Type B pancreatic cell (in vitro differentiated cells): ENCODE measurements around the gene SMARCC1. TPM values are rescaled to one million over a fixed set of nuclear protein-coding genes. Genes with fewer than 3 reads are reported as not detected.

Source experiments
- DNase-seq: peaks from one replicate; pipeline ENCODE4 v3.0.0; 2021; ENCODE audit warnings: mixed read lengths; ENCODE audit not compliant: unreplicated experiment; ENCODE audit errors: extremely low spot score
- H3K27ac Mint-ChIP-seq: 2 replicates; pipeline ENCODE4 v1.8.0; 2021; ENCODE audit warnings: mild to moderate bottlenecking, mixed read lengths
- H3K27me3 Mint-ChIP-seq: 2 replicates; pipeline ENCODE4 v1.8.0; 2021; ENCODE audit warnings: mixed read lengths
- H3K36me3 Mint-ChIP-seq: 2 replicates; pipeline ENCODE4 v1.8.0; 2021; ENCODE audit warnings: mixed read lengths
- H3K4me1 Mint-ChIP-seq: one replicate; pipeline ENCODE4 v1.8.0; 2021; ENCODE audit warnings: mixed read lengths; ENCODE audit not compliant: unreplicated experiment
- H3K4me3 Mint-ChIP-seq: 2 replicates; pipeline ENCODE4 v1.8.0; 2021; ENCODE audit warnings: mild to moderate bottlenecking, mixed read lengths
- H3K9me3 Mint-ChIP-seq: 2 replicates; pipeline ENCODE4 v1.8.0; 2021; ENCODE audit warnings: mixed read lengths
- total RNA-seq: library from RNA; stranded (reverse); gene quantifications from 2 replicates; pipeline ENCODE4 v1.2.1, GENCODE V29; 2021; ENCODE audit warnings: low replicate concordance
- TF ChIP-seq, protein P1 (sequence below): fragments of 200-600 bp; sonication (generic); conservative IDR thresholded peaks from 2 replicates; pipeline ENCODE4 v1.5.0; 2021; ENCODE audit warnings: antibody characterized with exemption, mild to moderate bottlenecking

The SMARCC1 gene
- total RNA-seq, 1 donor from 2014 or later = 200 TPM

DNA sequence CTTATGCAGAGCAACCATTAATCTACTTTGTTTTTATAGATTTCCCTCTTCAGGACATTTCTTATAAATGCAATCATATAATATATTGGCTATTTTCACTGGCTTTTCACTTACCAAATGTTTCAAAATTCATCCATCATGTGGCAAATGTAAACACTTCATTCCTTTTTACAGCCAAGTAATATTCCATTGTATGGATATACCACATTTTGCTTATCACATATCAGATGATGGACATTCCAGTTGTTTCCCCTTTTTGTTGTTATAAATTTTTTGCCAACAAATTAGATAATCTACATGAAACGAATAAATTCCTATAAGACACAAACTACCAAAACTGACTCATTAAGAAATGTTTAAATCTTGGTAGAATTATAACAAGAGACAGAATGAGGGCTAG, 123.2 kb downstream of the SMARCC1 start:
- no peaks in the 10 kb centered on the region for H3K4me1 Mint-ChIP-seq
- no peak overlapping the region for H3K27ac Mint-ChIP-seq
- DNase-seq = no peak
- H3K36me3 Mint-ChIP-seq = peaks cover 57% of the 10 kb centered on the region
- no peak overlapping the region for H3K4me3 Mint-ChIP-seq
- peaks cover 4% of the 10 kb centered on the region for H3K9me3 Mint-ChIP-seq
- H3K27me3 Mint-ChIP-seq = no peaks in the 10 kb centered on the region
- TF ChIP-seq, protein P1, sequence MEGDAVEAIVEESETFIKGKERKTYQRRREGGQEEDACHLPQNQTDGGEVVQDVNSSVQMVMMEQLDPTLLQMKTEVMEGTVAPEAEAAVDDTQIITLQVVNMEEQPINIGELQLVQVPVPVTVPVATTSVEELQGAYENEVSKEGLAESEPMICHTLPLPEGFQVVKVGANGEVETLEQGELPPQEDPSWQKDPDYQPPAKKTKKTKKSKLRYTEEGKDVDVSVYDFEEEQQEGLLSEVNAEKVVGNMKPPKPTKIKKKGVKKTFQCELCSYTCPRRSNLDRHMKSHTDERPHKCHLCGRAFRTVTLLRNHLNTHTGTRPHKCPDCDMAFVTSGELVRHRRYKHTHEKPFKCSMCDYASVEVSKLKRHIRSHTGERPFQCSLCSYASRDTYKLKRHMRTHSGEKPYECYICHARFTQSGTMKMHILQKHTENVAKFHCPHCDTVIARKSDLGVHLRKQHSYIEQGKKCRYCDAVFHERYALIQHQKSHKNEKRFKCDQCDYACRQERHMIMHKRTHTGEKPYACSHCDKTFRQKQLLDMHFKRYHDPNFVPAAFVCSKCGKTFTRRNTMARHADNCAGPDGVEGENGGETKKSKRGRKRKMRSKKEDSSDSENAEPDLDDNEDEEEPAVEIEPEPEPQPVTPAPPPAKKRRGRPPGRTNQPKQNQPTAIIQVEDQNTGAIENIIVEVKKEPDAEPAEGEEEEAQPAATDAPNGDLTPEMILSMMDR = no peak

DNA sequence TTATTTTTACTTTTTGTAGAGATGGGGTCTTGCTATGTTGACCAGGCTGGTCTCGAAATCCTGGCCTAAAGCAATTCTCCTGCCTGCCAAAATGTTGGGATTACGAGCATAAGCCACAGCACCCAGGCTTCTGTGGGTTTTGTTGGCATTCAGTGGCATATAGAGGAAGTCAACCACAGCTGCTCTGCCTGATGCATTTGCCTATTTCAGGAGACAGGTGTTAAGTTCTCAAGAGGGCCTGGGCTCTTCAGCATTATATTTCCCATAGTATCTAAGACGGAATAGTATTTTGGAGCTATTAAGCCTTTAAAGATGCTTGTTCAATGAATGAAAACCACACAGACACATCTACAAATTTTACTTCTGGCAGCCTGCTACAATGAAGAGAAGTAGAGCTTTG, 129.6 kb downstream of the SMARCC1 start:
- no peaks in the 10 kb centered on the region for H3K27me3 Mint-ChIP-seq
- H3K4me3 Mint-ChIP-seq = no peak overlapping the region
- TF ChIP-seq, protein P1 = no peak
- no peak overlapping the region for H3K27ac Mint-ChIP-seq
- H3K4me1 Mint-ChIP-seq = no peaks in the 10 kb centered on the region
- peaks cover 36% of the 10 kb centered on the region for H3K36me3 Mint-ChIP-seq
- H3K9me3 Mint-ChIP-seq = no peaks in the 10 kb centered on the region
- no peak for DNase-seq

DNA sequence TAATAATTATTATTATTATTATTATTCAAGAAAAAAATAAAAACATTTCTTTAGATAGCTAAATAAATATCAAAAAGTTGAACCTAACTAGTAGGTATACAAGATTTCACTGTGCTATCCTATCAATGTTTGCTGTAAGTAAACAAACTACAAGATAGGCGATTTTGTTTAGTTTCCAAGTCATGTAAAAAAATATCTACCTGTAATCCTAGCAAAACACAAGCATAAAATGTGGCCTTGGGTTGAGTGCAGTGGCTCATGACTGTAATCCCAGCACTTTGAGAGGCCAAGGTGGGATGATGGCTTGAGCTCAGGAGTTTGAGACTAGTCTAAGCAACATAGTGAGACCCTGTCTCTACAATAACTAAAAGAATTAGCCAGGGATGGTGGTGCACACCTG, 131.4 kb downstream of the SMARCC1 start:
- TF ChIP-seq, protein P1 = no peak
- H3K27me3 Mint-ChIP-seq = no peaks in the 10 kb centered on the region
- no peaks in the 10 kb centered on the region for H3K9me3 Mint-ChIP-seq
- H3K4me3 Mint-ChIP-seq = no peak overlapping the region
- H3K36me3 Mint-ChIP-seq = peaks cover 25% of the 10 kb centered on the region
- H3K27ac Mint-ChIP-seq = no peak overlapping the region
- H3K4me1 Mint-ChIP-seq = no peaks in the 10 kb centered on the region
- DNase-seq = no peak

DNA sequence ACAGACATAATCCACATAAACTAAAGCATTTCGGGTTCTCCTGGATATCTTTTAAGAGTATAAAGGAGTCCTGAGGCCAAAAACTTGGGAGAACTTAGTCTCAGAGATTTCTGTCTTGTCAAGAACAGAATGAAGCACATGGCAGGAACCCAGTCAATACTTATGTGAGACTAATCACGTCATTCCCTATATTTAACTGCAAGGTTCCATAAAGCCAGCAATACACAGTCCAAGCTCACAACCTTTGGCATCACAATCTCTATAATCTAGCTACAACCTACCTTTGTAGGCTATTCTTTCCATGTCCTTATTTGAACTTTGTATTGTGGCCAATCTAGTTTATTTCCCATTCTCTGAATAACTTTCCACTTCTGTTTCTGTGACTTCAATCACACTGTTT, 134.1 kb downstream of the SMARCC1 start:
- Mint-ChIP-seq H3K36me3 (peaks cover 11% of the 10 kb centered on the region), H3K27me3 (no peaks in the 10 kb centered on the region), H3K4me1 (no peaks in the 10 kb centered on the region), H3K27ac (peak overlapping the region; percentile 34), H3K9me3 (no peaks in the 10 kb centered on the region), H3K4me3 (no peak overlapping the region)
- TF ChIP-seq, protein P1 = no peak
- no peak for DNase-seq

DNA sequence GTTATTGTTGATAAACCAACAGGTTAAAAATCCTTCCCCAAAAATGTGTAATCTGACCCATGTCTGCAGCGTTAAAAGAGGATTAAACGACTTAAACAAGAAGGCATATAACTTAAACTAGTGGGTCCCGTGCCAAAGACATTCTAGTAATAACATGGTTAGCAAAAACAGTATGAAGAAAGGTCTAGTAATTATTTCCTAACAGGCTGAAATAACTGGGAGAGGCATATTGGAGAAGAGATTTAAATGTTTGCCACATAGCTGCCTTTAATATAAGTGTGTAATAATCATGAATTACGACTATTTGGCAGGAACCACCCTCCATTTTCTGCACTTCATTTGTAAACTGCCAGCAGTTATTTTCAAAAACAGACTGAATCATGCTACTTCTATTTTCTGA, 135.3 kb downstream of the SMARCC1 start:
- Mint-ChIP-seq H3K27me3 (no peaks in the 10 kb centered on the region), H3K4me1 (no peaks in the 10 kb centered on the region), H3K9me3 (no peaks in the 10 kb centered on the region), H3K4me3 (no peak overlapping the region), H3K36me3 (peaks cover 15% of the 10 kb centered on the region), H3K27ac (no peak overlapping the region)
- no peak for DNase-seq
- TF ChIP-seq, protein P1 = no peak

DNA sequence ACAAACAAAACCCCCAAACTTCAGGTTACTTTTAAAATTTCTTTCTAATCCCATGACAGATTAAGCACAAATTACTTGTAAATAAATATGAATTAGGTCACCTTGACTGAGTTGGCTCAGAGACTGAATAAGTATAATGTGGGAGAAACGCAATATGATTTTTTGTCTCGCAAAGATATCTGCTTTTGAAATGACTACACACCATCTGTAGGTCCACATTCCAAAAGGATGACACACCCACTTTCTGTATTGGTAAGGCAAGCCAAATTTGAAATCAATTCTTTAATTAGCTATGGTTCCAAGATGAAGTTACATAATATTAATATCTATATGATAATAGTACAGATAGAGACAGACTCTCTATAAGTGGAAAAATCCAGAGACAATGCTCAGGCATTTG, 136.1 kb downstream of the SMARCC1 start:
- H3K36me3 Mint-ChIP-seq = peaks cover 12% of the 10 kb centered on the region

More for the DNA sequence above, 136.1 kb downstream of the SMARCC1 start:
- H3K27ac Mint-ChIP-seq = no peak overlapping the region
- no peaks in the 10 kb centered on the region for H3K9me3 Mint-ChIP-seq
- H3K4me1 Mint-ChIP-seq = no peaks in the 10 kb centered on the region
- TF ChIP-seq, protein P1 = no peak
- H3K27me3 Mint-ChIP-seq = no peaks in the 10 kb centered on the region
- H3K4me3 Mint-ChIP-seq = no peak overlapping the region
- DNase-seq = no peak
